Measurements from ENCODE around the gene IL4R.

Gene IL4R

GRCh38 chr16:27305839-27306442, 7.8 kb upstream of the IL4R start:
- TF ChIP-seq CTCF (IDR thresholded peaks at IDR 0.05; ENCODE audit: low read depth, low read length, poor library complexity, severe bottlenecking) (no peak), EZH2phosphoT487 (IDR thresholded peaks at IDR 0.05; ENCODE audit: borderline replicate concordance, low read length) (no peak)
- Histone ChIP-seq H3K9me3 (ENCODE audit: control insufficient read depth, insufficient read depth, low read length) (peaks cover 10% of the 10 kb centered on the region), H3K4me3 (ENCODE audit: low read length) (no peak overlapping the region), H3K4me1 (ENCODE audit: control insufficient read depth, low read length) (peaks cover 57% of the 10 kb centered on the region), H3K9me2 (replicated peaks; ENCODE audit: control insufficient read depth, low read length) (no peaks in the 10 kb centered on the region), H4K20me1 (ENCODE audit: control insufficient read depth, insufficient read depth, low read depth, low read length) (no peaks in the 10 kb centered on the region), H3K27ac (ENCODE audit: low read depth, low read length) (no peak overlapping the region), H3F3A (ENCODE audit: control insufficient read depth, insufficient read depth) (peaks cover 22% of the 10 kb centered on the region), H3K79me2 (ENCODE audit: control insufficient read depth, low read length) (no peaks in the 10 kb centered on the region), H3K27me3 (ENCODE audit: control insufficient read depth, low read length) (no peaks in the 10 kb centered on the region), H3K36me3 (ENCODE audit: control insufficient read depth, low read length) (no peaks in the 10 kb centered on the region), H3K4me2 (ENCODE audit: low read length) (no peak overlapping the region)

GRCh38 chr16:27308792-27309191, 5.0 kb upstream of the IL4R start:
- H3K4me3 ChIP-seq (ENCODE audit: low read length): no peak overlapping the region
- H3K79me2 ChIP-seq (ENCODE audit: control insufficient read depth, low read length): peaks cover 5% of the 10 kb centered on the region
- no peaks in the 10 kb centered on the region for H4K20me1 ChIP-seq (ENCODE audit: control insufficient read depth, insufficient read depth, low read depth, low read length)
- peaks cover 39% of the 10 kb centered on the region for H3K4me1 ChIP-seq (ENCODE audit: control insufficient read depth, low read length)
- no peaks in the 10 kb centered on the region for H3K36me3 ChIP-seq (ENCODE audit: control insufficient read depth, low read length)
- no peak overlapping the region for H3K27ac ChIP-seq (ENCODE audit: low read depth, low read length)
- no peaks in the 10 kb centered on the region for H3K9me2 ChIP-seq (replicated peaks; ENCODE audit: control insufficient read depth, low read length)
- H3F3A ChIP-seq (ENCODE audit: control insufficient read depth, insufficient read depth): 0 out of 2 replicates have a peak, but pooled peaks cover 4% of the 10 kb centered on the region
- TF ChIP-seq CTCF (IDR thresholded peaks at IDR 0.05; ENCODE audit: low read depth, low read length, poor library complexity, severe bottlenecking) (no peak), EZH2phosphoT487 (IDR thresholded peaks at IDR 0.05; ENCODE audit: borderline replicate concordance, low read length) (no peak)
- H3K4me2 ChIP-seq (ENCODE audit: low read length): no peak overlapping the region
- H3K27me3 ChIP-seq (ENCODE audit: control insufficient read depth, low read length): no peaks in the 10 kb centered on the region
- peaks cover 10% of the 10 kb centered on the region for H3K9me3 ChIP-seq (ENCODE audit: control insufficient read depth, insufficient read depth, low read length)

GRCh38 chr16:27310576-27311447, 3.0 kb upstream of the IL4R start:
- no peak overlapping the region for H3K27ac ChIP-seq (ENCODE audit: low read depth, low read length)
- peaks cover 34% of the 10 kb centered on the region for H3K4me1 ChIP-seq (ENCODE audit: control insufficient read depth, low read length)
- peaks cover 18% of the 10 kb centered on the region for H3K36me3 ChIP-seq (ENCODE audit: control insufficient read depth, low read length)
- peaks cover 10% of the 10 kb centered on the region for H3K9me3 ChIP-seq (ENCODE audit: control insufficient read depth, insufficient read depth, low read length)
- no peaks in the 10 kb centered on the region for H3K9me2 ChIP-seq (replicated peaks; ENCODE audit: control insufficient read depth, low read length)
- peaks cover 26% of the 10 kb centered on the region for H3K79me2 ChIP-seq (ENCODE audit: control insufficient read depth, low read length)
- H3F3A ChIP-seq (ENCODE audit: control insufficient read depth, insufficient read depth): 0 out of 2 replicates have a peak, but pooled peaks cover 4% of the 10 kb centered on the region
- no peak overlapping the region for H3K4me2 ChIP-seq (ENCODE audit: low read length)
- no peaks in the 10 kb centered on the region for H3K27me3 ChIP-seq (ENCODE audit: control insufficient read depth, low read length)
- H4K20me1 ChIP-seq (ENCODE audit: control insufficient read depth, insufficient read depth, low read depth, low read length): 0 out of 2 replicates have a peak, but pooled peaks cover 9% of the 10 kb centered on the region
- H3K4me3 ChIP-seq (ENCODE audit: low read length): no peak overlapping the region
- TF ChIP-seq EZH2phosphoT487 (IDR thresholded peaks at IDR 0.05; ENCODE audit: borderline replicate concordance, low read length) (no peak), CTCF (IDR thresholded peaks at IDR 0.05; ENCODE audit: low read depth, low read length, poor library complexity, severe bottlenecking) (no peak)

Data from DOHH2 (cell line).